Ramos (cell line): Measurements from ENCODE around the gene EFCAB6.

Source experiments
- in situ Hi-C: fragments of 300-500 bp; cut with MboI; formaldehyde crosslinking; loops from one replicate; pipeline ENCODE4 v1.14.3; 2022; ENCODE audit warnings: low sequenced_read_pairs; ENCODE audit not compliant: unreplicated experiment

Gene EFCAB6

GRCh38 chr22:43620197-43620596, 191.9 kb downstream of the EFCAB6 start:
- in situ Hi-C loops = no loop called here

GRCh38 chr22:43618517-43618916, 193.6 kb downstream of the EFCAB6 start:
- in situ Hi-C loops = no loop called here

GRCh38 chr22:43616645-43617044, 195.5 kb downstream of the EFCAB6 start:
- in situ Hi-C loops = no loop called here

- in situ Hi-C loops = no loop called here
Measured at GRCh38 chr22:43600265-43600664, 211.8 kb downstream of the EFCAB6 start.

- in situ Hi-C loops = no loop called here
Measured at GRCh38 chr22:43592476-43592875, 219.6 kb downstream of the EFCAB6 start.

- in situ Hi-C loops = no loop called here
Measured at GRCh38 chr22:43591380-43591779, 220.7 kb downstream of the EFCAB6 start.

GRCh38 chr22:43587574-43587973, 224.5 kb downstream of the EFCAB6 start:
- in situ Hi-C loops = no loop called here

GRCh38 chr22:43583501-43583900, 228.6 kb downstream of the EFCAB6 start:
- in situ Hi-C loops = no loop called here

- in situ Hi-C loops = no loop called here
Measured at GRCh38 chr22:43582394-43582793, 229.7 kb downstream of the EFCAB6 start.

GRCh38 chr22:43580271-43580750, 231.8 kb downstream of the EFCAB6 start:
- in situ Hi-C loops = no loop called here

- in situ Hi-C loops = no loop called here
Measured at GRCh38 chr22:43574738-43575137, 237.4 kb downstream of the EFCAB6 start.

GRCh38 chr22:43572710-43573109, 239.4 kb downstream of the EFCAB6 start:
- in situ Hi-C loops = no loop called here

- in situ Hi-C loops = no loop called here
Measured at GRCh38 chr22:43571181-43571580, 240.9 kb downstream of the EFCAB6 start.

- in situ Hi-C loops = no loop called here
Measured at GRCh38 chr22:43570531-43571165, 241.5 kb downstream of the EFCAB6 start.

GRCh38 chr22:43569111-43569510, 243.0 kb downstream of the EFCAB6 start:
- in situ Hi-C loops = no loop called here

GRCh38 chr22:43567691-43568324, 244.3 kb downstream of the EFCAB6 start:
- in situ Hi-C loops = no loop called here

- in situ Hi-C loops = no loop called here
Measured at GRCh38 chr22:43566561-43567332, 245.4 kb downstream of the EFCAB6 start.

GRCh38 chr22:43566021-43566420, 246.1 kb downstream of the EFCAB6 start:
- in situ Hi-C loops = no loop called here

- in situ Hi-C loops = no loop called here
Measured at GRCh38 chr22:43564859-43565258, 247.2 kb downstream of the EFCAB6 start.

- in situ Hi-C loops = no loop called here
Measured at GRCh38 chr22:43563571-43563970, 248.5 kb downstream of the EFCAB6 start.

- in situ Hi-C loops = no loop called here
Measured at GRCh38 chr22:43562843-43563242, 249.3 kb downstream of the EFCAB6 start.
